ENCODE results near the gene C10orf105. TPM values are rescaled to one million over a fixed set of nuclear protein-coding genes. Genes with fewer than 3 reads are reported as not detected.
A peak's percentile ranks its signal among the peaks of the same experiment; 100 is the strongest.

C10orf105 gene
- total RNA-seq, 4 donors from 2014 or later = 0.06 to 0.17 (median 0.11) TPM; not detected in 1

GRCh38 chr10:71693377-71693776 is 26.2 kb downstream of the C10orf105 start:
- H3K4me1 ChIP-seq = peaks cover 33 to 55% (median 51%) of the 10 kb centered on the region in 4 donors
- TF ChIP-seq POLR2AphosphoS5 (IDR thresholded peaks at IDR 0.05) (peak in 1 of 2 donors; percentile 10), POLR2A (IDR thresholded peaks at IDR 0.05; ENCODE audit: low read depth) (no peak)
- DNase-seq (ENCODE audit: extremely low spot score) = no peak
- peak overlapping the region; percentile 15 to 44 (median 40) for H3K27ac ChIP-seq (replicated peaks in 1 of 4)
- WGBS = 37% methylated on average over 5 of the region's 5 CpGs
- no peaks in the 10 kb centered on the region for H3K27me3 ChIP-seq
- no peaks in the 10 kb centered on the region for H3K36me3 ChIP-seq
- no peaks in the 10 kb centered on the region for H3K9me3 ChIP-seq
- no peak overlapping the region for H3K4me3 ChIP-seq
- intact Hi-C loops (cut with DNase I) = no loop called here

- no peak overlapping the region for H3K4me3 ChIP-seq
- no peaks in the 10 kb centered on the region for H3K9me3 ChIP-seq
- H3K27ac ChIP-seq (replicated peaks in 1 of 4) = peak overlapping the region in 1 of 4 donors; percentile 19
- 83% methylated on average over 7 of the region's 7 CpGs for WGBS
- intact Hi-C loops (cut with DNase I) = no loop called here
- TF ChIP-seq EP300 (IDR thresholded peaks at IDR 0.05) (no peak), CTCF (IDR thresholded peaks at IDR 0.05) (no peak), POLR2A (IDR thresholded peaks at IDR 0.05; ENCODE audit: low read depth) (no peak), POLR2AphosphoS5 (IDR thresholded peaks at IDR 0.05) (no peak)
- no peaks in the 10 kb centered on the region for H3K27me3 ChIP-seq
- no peak for DNase-seq (ENCODE audit: extremely low spot score)
- peaks cover 33 to 55% (median 51%) of the 10 kb centered on the region in 4 donors for H3K4me1 ChIP-seq
- H3K36me3 ChIP-seq = no peaks in the 10 kb centered on the region
These were observed 26.8 kb downstream of the C10orf105 start for GRCh38 chr10:71692598-71693306.

DNA sequence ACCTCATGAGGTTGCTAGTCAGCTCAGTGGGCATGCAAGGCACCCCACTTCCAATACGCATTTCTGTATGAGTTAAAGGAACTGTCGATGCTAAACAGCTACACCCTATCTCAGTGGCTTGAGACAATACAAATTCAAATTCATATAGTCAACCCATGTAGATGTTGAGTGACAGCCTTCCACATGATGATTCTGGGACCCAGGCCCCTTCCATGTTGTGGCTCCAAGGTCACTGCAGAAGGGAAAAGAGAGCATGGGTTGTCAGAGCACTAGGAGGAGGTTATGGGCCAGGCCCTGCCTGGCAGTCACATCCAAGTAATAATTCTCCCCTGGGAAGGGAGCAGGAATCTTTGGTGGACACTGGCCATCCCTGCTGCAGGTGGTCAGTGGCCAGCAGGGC is 28.2 kb downstream of the C10orf105 start:
- WGBS = 95% methylated on average over 2 of the region's 2 CpGs
- intact Hi-C loops (cut with DNase I) = no loop called here
- no peak for TF ChIP-seq CTCF (IDR thresholded peaks at IDR 0.05)
- TF ChIP-seq POLR2AphosphoS5 (IDR thresholded peaks at IDR 0.05) = no peak
- TF ChIP-seq POLR2A (IDR thresholded peaks at IDR 0.05; ENCODE audit: low read depth) = no peak
- no peak for TF ChIP-seq EP300 (IDR thresholded peaks at IDR 0.05)

GRCh38 chr10:71690094-71690720 is 29.4 kb downstream of the C10orf105 start:
- TF ChIP-seq POLR2A (IDR thresholded peaks at IDR 0.05; ENCODE audit: low read depth) (no peak), POLR2AphosphoS5 (IDR thresholded peaks at IDR 0.05) (no peak), CTCF (IDR thresholded peaks at IDR 0.05) (no peak), EP300 (IDR thresholded peaks at IDR 0.05) (no peak)
- DNase-seq (ENCODE audit: extremely low spot score) = no peak
- Histone ChIP-seq H3K27me3 (no peaks in the 10 kb centered on the region), H3K4me1 (peaks cover 29 to 36% (median 35%) of the 10 kb centered on the region in 4 donors), H3K36me3 (no peaks in the 10 kb centered on the region), H3K27ac (replicated peaks in 1 of 4) (no peak overlapping the region), H3K4me3 (no peak overlapping the region), H3K9me3 (no peaks in the 10 kb centered on the region)
- WGBS = 97% methylated on average over 11 of the region's 13 CpGs
- intact Hi-C loops (cut with DNase I) = no loop called here

More for the DNA sequence above, 28.2 kb downstream of the C10orf105 start:
- H3K36me3 ChIP-seq = no peaks in the 10 kb centered on the region
- peaks cover 29 to 47% (median 45%) of the 10 kb centered on the region in 4 donors for H3K4me1 ChIP-seq
- no peak overlapping the region for H3K27ac ChIP-seq (replicated peaks in 1 of 4)
- no peak overlapping the region for H3K4me3 ChIP-seq
- no peaks in the 10 kb centered on the region for H3K9me3 ChIP-seq
- DNase-seq (ENCODE audit: extremely low spot score) = no peak
- H3K27me3 ChIP-seq = no peaks in the 10 kb centered on the region

- H3K27ac ChIP-seq (replicated peaks in 1 of 4) = no peak overlapping the region
- intact Hi-C loops (cut with DNase I) = no loop called here
- H3K9me3 ChIP-seq = no peaks in the 10 kb centered on the region
- no peaks in the 10 kb centered on the region for H3K27me3 ChIP-seq
- TF ChIP-seq POLR2AphosphoS5 (IDR thresholded peaks at IDR 0.05) = no peak
- TF ChIP-seq CTCF (IDR thresholded peaks at IDR 0.05) = no peak
- TF ChIP-seq POLR2A (IDR thresholded peaks at IDR 0.05; ENCODE audit: low read depth) = no peak
- TF ChIP-seq EP300 (IDR thresholded peaks at IDR 0.05) = no peak
- no peak overlapping the region for H3K4me3 ChIP-seq
- H3K36me3 ChIP-seq = no peaks in the 10 kb centered on the region
- no peak for DNase-seq (ENCODE audit: extremely low spot score)
- peaks cover 17 to 25% (median 21%) of the 10 kb centered on the region in 4 donors for H3K4me1 ChIP-seq
- 95% methylated on average over 3 of the region's 3 CpGs for WGBS
These were observed 31.3 kb downstream of the C10orf105 start for GRCh38 chr10:71688256-71688655.

Data from esophagus muscularis mucosa (tissue), 4 donors.